IPS-NIHi11 (cell line): ENCODE data around the gene GJB3.
A peak's percentile ranks its signal among the peaks of the same experiment; 100 is the strongest.
"Not testable (repeated sequence)": the region's sequence is repeated elsewhere in the genome, so short reads cannot be mapped to it uniquely, and the experiment has no call there.

ENCODE experiments used
- DNase-seq: peaks from one replicate; pipeline ENCODE4 v3.0.0; 2012; ENCODE audit warnings: mixed read lengths, low spot score

GJB3 gene

DNA sequence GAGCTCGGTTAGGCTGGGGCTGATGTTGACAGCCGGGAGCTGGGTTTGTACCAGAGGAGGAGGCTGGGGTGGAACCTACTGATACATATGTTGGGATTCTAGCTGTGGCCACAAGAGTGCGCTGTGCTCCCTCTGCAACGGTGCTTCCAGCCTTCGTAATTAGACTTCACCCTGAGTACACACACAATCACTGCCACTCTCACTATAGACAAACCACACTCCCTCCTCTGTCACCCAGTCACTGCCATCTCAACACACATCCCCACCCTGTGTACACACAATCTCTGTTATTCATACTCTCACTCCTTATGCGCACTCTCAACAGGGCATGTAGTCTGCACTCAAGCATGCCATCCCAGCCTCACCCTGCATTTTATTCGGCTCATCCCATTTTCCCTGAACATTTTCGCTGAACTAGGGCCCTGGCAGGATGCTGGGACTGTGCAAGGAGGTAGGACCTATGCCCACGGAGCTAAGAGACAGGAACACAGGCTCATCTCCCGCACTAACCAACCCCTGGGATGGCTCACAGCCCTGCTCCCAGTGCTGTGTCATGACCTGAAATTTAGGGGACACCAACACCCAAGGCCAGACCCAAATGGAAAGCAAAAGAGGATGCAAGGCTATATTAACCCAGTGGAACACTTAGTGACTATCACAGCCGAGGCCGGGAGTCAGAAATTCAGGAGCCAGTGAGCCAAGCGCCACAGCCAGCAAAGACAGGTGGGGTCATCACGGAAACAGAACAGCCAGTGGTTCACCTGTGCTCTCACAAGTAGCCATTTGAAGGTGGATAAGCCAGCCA lies 5.7 kb downstream of the GJB3 start:
- peak; percentile 77 for DNase-seq

DNA sequence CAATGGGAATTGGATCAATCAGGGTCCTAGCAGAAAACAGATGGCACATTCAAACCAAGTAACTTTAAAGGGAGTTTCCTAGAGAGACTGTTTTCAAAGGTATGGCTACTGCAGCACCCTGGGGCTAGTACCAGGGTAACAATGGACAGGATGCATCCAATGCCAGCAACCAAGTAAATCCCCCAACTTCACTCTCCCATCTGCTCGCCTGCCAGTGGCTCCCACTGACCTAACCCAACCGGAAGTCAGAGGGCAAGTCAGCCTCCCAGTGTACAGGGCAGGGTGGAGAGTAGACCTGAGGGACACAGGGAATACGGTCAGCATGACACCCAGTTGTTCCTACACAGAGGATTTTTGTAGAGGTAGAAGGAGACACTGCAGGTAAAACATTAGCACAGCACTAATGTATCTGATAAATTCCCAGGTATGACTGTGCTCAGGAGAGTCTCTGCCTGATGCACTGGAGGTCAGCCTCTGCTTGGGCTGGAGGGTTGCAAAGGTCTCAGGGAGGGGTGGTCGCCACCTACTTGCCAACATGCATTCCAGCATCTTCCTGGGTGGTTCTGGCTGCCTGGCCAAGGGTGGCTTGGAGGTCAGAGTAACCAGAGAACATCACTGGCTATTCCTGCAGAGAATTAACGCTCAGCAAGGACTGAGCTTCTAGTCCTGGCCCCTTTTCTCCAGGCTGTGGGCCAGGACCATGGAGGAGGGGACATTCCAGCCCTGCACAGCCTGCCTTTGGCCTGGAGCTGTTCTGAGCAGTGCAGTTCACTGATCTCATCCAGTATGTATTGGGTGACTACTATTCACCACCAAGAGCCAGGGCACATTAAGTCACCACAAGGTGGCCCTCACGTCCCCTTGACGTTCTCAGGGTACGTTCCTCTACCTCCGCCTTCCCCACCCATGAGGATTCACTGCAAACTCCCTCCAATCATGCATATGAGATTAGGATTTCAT lies 6.7 kb downstream of the GJB3 start:
- peak; percentile 43 for DNase-seq

DNA sequence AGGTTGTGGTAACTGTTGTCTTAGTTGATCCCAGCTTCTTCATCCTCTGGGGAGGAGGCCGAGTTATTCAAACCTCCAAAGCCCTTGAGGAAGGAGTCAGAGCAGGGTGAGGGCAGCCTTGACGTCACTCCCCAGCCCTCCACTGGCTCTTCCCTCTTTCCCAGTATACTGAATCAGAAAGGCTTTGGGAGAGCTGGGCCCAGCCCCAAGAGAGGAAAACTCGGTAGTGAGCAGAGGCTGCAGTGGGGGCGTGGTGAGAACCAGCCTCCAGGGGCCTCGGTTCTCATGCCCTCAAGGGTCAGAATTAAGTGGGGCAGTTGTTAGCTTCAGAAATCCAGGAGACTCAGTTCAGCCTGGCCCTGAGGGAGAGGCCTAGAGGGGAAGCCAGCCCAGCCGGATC lies 10.0 kb downstream of the GJB3 start:
- peak; percentile 1 for DNase-seq

DNA sequence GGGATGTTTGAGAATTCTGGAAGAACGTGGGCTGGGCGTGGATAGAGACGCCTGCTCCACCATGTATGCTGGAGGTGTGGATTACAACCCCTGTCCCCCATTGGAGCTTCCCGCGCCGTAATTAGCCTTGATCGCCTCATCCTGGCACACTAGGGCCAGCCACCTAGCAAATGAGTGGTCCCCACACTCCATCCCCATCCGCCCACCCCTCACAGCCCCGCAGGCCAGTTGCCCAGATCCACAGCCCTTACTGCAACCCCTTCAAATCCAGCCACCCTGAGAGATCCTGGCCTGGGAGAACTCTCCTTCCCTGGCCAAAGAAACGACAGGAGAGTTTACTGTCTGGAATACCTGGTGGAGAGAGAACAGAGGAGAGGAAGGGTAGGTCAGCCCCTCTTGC lies 11.4 kb downstream of the GJB3 start:
- no peak for DNase-seq

DNA sequence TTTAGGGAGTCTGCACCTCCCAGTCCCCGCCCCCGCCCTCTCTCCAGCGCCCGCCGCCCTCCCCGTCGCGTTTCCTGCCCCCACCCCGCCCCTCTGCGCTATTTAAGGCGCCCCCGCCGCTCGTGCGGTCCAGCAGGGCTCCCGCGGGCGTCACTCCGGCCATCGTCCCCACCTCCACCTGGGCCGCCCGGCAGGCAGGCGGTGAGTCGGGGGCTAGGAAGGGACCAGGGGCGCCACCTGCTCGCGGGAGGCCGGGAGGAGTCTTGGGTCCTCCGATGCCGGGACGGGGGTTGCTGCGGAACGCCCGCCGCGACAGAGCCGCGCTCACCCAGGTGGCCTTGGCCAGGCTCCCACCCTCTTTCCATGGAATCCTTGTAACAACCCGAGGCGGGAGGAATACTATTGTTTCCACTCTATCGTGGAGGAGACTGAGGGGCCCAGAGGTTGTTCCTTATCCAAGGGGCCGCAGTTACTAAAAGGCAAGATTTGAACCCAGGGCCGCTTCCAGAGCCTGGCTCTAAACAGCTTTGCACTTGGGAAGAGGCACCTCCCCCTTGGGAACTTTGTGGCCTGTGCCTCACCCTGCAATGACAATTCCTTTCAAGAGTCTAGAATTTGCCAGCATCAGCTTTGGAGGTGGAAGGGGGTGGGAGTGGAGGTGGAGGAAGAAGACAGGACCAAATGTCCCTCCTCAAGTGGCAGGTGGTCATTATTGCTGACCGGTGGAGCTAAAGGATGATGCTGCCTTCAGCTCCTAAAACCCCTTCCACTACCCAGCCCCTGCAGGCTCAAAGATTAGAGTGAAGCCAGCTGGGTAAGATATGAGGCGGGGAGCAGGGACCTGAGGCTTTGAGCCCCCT lies 12.1 kb downstream of the GJB3 start, which contains the start of gene GJA4:
GJA4 (plus strand) TSS at position 132 of the 860 bp plus-strand sequence. CDS start 1,215 bp downstream, outside the sequence.
- DNase-seq, result peak; percentile 65

DNA sequence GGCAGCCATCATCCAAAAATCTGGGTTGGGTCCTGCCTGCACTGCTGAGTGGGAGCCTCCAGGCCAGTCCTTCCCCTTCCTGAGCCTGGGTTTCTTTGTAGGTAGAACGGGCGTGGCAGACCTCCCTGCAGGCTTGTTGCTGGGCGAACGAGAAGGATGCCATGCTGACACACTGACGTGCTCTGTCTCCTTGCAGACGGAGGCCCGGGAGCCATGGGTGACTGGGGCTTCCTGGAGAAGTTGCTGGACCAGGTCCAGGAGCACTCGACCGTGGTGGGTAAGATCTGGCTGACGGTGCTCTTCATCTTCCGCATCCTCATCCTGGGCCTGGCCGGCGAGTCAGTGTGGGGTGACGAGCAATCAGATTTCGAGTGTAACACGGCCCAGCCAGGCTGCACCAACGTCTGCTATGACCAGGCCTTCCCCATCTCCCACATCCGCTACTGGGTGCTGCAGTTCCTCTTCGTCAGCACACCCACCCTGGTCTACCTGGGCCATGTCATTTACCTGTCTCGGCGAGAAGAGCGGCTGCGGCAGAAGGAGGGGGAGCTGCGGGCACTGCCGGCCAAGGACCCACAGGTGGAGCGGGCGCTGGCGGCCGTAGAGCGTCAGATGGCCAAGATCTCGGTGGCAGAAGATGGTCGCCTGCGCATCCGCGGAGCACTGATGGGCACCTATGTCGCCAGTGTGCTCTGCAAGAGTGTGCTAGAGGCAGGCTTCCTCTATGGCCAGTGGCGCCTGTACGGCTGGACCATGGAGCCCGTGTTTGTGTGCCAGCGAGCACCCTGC lies 13.2 kb downstream of the GJB3 start:
- peak; percentile 7 for DNase-seq

DNA sequence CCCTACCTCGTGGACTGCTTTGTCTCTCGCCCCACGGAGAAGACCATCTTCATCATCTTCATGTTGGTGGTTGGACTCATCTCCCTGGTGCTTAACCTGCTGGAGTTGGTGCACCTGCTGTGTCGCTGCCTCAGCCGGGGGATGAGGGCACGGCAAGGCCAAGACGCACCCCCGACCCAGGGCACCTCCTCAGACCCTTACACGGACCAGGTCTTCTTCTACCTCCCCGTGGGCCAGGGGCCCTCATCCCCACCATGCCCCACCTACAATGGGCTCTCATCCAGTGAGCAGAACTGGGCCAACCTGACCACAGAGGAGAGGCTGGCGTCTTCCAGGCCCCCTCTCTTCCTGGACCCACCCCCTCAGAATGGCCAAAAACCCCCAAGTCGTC lies 13.8 kb downstream of the GJB3 start:
- peak; percentile 2 for DNase-seq

DNA sequence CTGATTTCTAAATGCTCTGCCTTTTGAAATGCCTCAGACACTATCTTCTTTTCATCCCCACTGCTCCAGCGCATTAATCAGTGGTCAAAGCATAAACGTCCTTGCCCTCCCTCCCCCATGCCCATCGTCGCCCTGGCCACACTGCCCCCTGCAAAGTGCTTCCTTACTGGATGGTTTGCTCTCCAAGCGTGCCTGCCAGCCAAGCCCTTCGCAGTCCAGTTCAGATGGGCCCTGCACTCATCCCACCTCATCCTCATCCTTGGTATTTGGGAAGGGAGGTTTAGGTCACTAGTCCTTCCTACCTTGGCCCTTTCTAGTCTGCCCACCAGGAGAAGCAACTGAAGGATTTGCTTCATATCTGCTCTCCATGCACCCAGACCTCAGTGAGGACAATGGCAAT lies 14.9 kb downstream of the GJB3 start:
- no peak for DNase-seq

DNA sequence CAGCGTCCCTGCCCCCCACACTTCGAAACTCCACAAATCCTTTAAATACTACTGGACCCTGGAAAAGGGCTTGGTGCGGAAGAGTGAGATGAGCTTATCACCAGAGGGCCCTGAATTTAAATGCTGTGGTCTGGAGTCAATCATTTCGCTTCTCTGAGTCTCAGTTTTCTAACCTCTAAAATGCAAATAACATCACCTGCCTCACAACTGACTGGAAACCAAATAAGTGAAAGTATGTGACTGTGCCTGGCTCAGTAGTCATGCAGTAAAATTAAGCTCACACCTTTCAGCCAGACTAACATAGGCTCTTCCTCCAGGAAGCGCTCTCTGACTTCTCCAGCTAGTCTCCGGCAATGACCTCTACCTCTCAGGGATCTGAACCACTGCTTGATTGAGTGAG lies 16.0 kb downstream of the GJB3 start:
- no peak for DNase-seq

DNA sequence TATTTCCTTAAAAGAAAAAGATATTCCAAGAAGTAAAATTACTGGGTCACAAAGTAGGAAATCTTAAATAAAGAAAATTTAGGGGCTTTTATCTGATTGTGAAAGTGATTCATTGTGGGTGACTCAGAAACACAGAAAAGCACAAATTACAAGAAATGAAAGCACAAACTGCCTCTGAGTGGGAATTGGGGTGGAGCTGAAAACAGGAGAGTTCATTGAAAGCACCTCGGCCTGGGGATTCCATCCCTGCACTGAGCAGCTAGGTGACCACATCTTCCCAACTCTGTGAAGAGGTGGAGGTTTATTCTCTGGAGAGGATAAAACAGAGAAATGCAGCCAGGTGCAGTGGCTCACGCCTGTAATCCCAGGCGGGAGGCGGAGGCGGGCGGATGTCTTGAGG lies 19.2 kb downstream of the GJB3 start:
- DNase-seq, result no peak

DNA sequence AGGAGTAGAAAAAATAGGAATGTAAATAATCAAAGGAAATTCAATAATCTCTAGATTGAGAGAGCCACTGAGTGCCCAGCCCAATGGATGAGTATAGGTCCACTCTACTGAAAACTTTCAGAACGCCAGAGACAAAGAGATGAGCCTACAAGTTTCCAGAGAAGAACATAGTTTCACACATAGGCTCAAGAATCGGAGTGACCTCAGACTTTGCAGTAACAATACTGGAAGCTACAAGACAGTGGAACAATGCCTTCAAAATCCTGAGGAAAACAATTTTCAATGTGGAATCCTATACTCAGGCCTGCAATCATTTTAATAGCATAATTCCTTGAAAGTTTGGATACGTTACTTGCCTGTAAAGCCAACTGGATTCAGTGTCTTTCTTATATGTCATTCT lies 22.8 kb downstream of the GJB3 start:
- no peak for DNase-seq

DNA sequence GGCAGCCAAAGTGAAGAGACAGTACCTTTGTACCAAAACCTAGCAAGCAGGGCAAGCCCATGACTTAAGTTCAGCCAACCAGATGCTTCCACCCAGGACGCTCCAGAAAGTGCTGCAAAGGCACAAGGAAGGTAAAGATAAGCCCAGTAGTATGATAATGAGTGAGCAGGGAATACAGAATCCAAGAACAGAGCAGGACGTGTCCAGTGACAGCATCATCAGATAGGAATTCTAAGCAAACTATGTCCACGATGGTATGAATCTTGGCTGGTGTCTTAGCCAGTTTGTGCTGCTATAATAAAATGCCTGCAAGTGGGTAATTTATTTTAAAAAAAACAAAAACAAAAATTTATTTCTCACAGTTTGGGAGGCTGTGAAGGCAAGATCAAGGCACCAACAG lies 25.4 kb downstream of the GJB3 start:
- peak; percentile 0 for DNase-seq

DNA sequence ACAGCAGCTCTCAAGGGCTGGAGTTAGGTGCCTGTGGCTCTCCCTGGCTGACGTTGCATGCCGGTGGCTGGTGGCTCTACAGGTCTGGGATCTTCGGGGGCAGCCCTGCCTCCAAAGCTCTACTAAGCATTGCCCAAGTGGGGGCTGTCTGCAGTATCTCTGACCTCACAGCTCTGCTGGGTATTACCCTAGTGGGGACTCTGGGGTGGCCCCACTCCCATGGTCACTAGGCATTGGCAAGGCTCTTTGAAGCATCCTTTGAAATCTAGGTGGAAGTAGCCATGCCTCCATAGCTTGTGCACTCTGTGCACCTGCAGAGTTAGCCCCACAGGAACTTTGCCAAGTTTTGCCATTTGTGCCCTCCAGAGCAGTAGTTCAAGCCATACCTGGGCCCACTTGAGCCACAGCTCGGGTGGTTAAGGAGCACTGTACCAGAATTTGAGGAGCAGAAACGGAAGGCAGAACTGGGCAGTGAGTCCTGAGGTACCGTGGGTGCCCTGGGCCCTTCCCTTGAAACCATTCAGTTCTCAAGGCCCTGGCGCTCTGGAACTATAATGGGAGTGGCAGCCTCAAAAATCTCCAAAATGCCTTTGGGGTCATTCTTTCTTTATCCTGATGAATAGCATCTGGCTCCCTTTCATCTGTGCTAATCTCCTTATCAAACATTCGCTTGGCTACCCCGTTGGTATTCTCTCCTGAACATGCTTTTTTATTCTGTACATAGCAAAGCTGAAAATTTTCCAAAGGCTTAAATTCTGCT lies 27.2 kb downstream of the GJB3 start:
- DNase-seq, result no peak

DNA sequence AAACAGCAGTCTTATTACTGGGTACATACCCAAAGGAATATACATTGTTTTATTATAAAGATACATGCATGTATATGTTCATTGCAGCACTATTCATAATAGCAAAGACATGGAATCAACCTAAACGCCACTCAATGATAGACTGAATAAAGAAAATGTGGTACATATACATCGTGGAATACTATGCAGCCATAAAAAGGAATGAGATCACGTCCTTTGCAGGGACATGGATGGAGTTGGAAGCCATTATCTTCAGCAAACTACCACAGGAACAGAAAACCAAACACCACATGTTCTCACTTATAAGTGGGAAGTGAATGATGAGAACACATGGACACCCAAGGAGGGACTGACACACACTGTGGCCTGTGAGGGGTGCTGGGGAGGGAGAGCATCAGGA lies 29.8 kb downstream of the GJB3 start:
- not testable (repeated sequence) for DNase-seq

DNA sequence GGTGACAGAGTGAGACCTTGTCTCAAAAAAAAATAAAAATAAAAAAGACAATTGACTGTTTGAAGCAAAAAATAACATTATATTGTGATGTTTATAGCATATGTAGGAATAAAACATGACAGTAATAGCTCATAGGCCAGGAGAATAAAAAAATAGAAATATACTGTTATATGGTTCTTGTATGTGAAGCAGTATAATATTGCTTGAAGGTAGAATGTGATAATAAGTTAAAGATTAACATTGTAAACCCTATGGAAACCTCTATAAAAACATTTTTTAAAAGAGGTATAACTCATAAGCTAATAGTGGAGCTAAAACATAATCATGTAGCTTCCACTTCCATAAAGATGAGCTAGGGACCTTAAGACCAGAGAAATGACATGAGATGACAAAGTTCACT lies 35.3 kb downstream of the GJB3 start:
- no peak for DNase-seq

DNA sequence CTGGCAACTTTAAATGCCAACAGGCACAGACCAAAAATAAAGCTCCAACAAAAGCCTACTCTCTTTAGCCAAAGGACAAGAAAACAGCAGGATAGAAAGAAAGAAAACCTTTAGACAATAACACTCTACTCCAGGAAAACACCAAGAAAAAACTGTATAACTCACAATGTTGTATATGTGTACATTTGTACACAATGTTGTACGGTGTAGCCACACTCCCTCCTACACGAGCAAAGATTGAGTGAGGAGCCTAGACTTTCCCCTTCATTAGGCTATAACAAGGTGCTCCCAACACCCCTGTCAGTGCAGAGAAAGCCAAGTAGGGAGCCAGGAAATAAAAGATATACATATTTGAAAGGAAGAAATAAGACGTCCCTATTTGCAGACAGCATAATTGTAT lies 35.8 kb downstream of the GJB3 start:
- DNase-seq, result no peak

DNA sequence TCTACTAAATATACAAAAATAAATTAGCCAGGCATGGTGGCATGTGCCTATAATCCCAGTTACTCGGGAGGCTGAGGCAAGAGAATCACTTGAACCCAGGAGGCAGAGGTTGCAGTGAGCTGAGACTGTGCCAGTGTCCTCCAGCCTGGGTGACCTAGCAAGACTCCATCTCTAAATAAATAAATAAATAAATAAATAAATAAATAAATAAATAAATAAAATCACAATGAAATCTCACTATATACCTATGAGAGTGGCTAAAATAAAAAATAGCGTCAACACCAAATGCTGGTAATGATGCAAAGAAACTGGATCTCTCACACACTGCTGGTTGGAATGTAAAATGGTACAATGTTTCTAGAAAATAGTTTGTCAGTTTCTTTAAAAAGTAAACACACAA lies 37.8 kb downstream of the GJB3 start:
- not testable (repeated sequence) for DNase-seq

DNA sequence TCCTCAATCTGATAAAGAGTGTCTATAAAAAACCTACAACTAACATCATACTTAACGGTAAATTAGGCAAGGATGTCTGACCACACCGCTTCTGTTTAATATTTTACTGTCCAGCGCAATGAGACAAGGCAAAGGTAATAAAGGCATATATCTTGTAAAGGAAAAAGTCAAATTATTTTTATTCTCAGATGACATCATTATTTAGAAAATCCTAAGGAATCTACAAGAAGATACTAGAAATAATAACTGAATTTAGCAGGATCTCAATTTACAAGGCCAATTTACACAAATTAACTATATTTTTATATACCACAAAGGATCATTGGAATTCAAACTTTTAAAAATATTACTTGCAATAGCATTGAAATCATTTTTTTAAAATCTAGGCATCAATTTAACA lies 41.2 kb downstream of the GJB3 start:
- no peak for DNase-seq

DNA sequence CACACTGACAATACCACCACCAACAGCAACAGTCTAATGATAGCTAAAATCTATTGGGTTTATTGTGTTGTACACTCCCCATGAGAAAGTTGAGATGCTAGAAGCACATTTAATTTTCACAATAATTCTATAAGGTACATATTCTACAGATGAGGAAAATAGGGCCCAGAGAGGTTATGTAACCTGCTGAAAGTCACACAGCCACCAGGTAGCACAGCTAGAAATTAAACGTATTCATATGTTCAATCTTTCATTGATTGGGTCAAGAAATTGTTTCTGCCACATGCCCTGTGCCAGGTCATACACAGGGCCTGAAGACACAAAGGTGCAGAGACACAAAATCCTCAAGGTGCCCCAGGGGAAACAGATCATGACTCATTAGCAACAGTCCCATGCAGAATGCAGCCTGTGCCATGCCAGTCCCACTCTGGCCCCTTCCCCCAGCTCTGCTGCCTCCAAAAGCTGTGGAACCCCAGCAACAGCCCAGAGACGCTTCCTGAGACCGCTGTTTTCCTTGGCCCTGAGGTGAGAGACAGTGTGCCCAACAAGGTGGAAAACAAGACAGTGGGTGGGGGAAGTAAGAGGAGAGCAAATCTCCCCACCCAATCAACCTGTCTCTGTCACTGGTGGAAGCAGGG lies 43.9 kb downstream of the GJB3 start:
- no peak for DNase-seq
